AG04450 (cell line): ENCODE data around the gene TTC7B. TPM values are rescaled to one million over a fixed set of nuclear protein-coding genes. Genes with fewer than 3 reads are reported as not detected.

Experiments
- CTCF ChIA-PET: fragments of 300-600, 350-600 bp; formaldehyde crosslinking; extraction: SDS; loops from one replicate; lab custom pipeline; 2022; ENCODE audit warnings: antibody characterized with exemption, inconsistent platforms; lab: Charles Lee
- POLR2A ChIA-PET: fragments of 350-600 bp; formaldehyde crosslinking; extraction: SDS; loops from one replicate; lab custom pipeline; 2021; ENCODE audit warnings: antibody characterized with exemption, inconsistent platforms; lab: Yijun Ruan, JAX
- DNase-seq: peaks from one replicate; pipeline ENCODE4 v3.0.0-alpha.2; 2011; ENCODE audit warnings: low read depth, low spot score
- H3K27ac ChIP-seq: one replicate; pipeline ENCODE4 v1.5.1; 2012; ENCODE audit warnings: low read depth, low read length, control low read depth
- H3K27me3 ChIP-seq: one replicate; pipeline ENCODE4 v1.6.0; 2012; ENCODE audit warnings: low read length; ENCODE audit not compliant: control insufficient read depth, insufficient read depth
- H3K4me3 ChIP-seq: 2 replicates; pipeline ENCODE4 v1.5.1; 2011; ENCODE audit warnings: mild to moderate bottlenecking, low read depth, low read length, control low read depth
- H3K9me3 ChIP-seq: 2 replicates; pipeline ENCODE4 v1.5.1; 2012; ENCODE audit warnings: low read length; ENCODE audit not compliant: control insufficient read depth, insufficient read depth
- CTCF ChIP-seq: IDR thresholded peaks from 2 replicates; pipeline ENCODE4 v1.5.1; 2011; ENCODE audit warnings: low read depth, low read length, control low read depth, inconsistent platforms
- polyA plus RNA-seq: library from polyadenylated mRNA; depleted of rRNA; stranded (reverse); fragments of >200 nt; gene quantifications from 2 replicates; pipeline ENCODE4 v1.2.3, GENCODE V29; 2011

Gene TTC7B
- polyA plus RNA-seq, 1 experiment: 36.0 TPM

- Histone ChIP-seq H3K27me3 (no peaks in the 10 kb centered on the region), H3K4me3 (no peak overlapping the region), H3K9me3 (no peaks in the 10 kb centered on the region; the same call in 1 of the 2 replicates), H3K27ac (no peak overlapping the region)
- DNase-seq: no peak
- ChIA-PET CTCF (no interaction called here), POLR2A (no interaction called here)
- TF ChIP-seq CTCF: no peak
These were observed 282.0 kb downstream of the TTC7B start for GRCh38 chr14:90534091-90534837.

- Histone ChIP-seq H3K27me3 (no peaks in the 10 kb centered on the region), H3K4me3 (no peak overlapping the region), H3K9me3 (no peaks in the 10 kb centered on the region; the same call in 1 of the 2 replicates), H3K27ac (no peak overlapping the region)
- ChIA-PET CTCF (no interaction called here), POLR2A (no interaction called here)
- TF ChIP-seq CTCF: no peak
- DNase-seq: no peak
These were observed 282.6 kb downstream of the TTC7B start for GRCh38 chr14:90533591-90534021.

GRCh38 chr14:90532826-90533525, 283.3 kb downstream of the TTC7B start:
- no peak for TF ChIP-seq CTCF
- H3K4me3 ChIP-seq: no peak overlapping the region
- ChIA-PET POLR2A (no interaction called here), CTCF (no interaction called here)
- no peaks in the 10 kb centered on the region; the same call in 1 of the 2 replicates for H3K9me3 ChIP-seq
- H3K27me3 ChIP-seq: no peaks in the 10 kb centered on the region
- H3K27ac ChIP-seq: no peak overlapping the region
- DNase-seq: no peak

- CTCF ChIA-PET: interaction anchor here (0.7 kb wide), 1 partner anchor 26 kb away, joined by 3 read pairs; no protein-coding TSS in a partner anchor
- Histone ChIP-seq H3K9me3 (no peaks in the 10 kb centered on the region; the same call in 1 of the 2 replicates), H3K27me3 (no peaks in the 10 kb centered on the region), H3K4me3 (no peak overlapping the region), H3K27ac (no peak overlapping the region)
- POLR2A ChIA-PET: interaction anchor here (0.6 kb wide), 1 partner anchor 69 kb away, joined by 5 read pairs; no protein-coding TSS in a partner anchor
- TF ChIP-seq CTCF: no peak
- no peak for DNase-seq
These were observed 284.7 kb downstream of the TTC7B start for GRCh38 chr14:90531497-90531896.

- CTCF ChIA-PET: no interaction called here
- Histone ChIP-seq H3K4me3 (no peak overlapping the region), H3K27ac (no peak overlapping the region), H3K9me3 (no peaks in the 10 kb centered on the region; the same call in 1 of the 2 replicates), H3K27me3 (no peaks in the 10 kb centered on the region)
- POLR2A ChIA-PET: no interaction called here
- no peak for DNase-seq
- TF ChIP-seq CTCF: no peak
These were observed 285.7 kb downstream of the TTC7B start for GRCh38 chr14:90530523-90530922.
